HEK293 (cell line): ENCODE data around the gene ARHGAP28.
A peak's percentile ranks its signal among the peaks of the same experiment; 100 is the strongest.

ENCODE experiments used
- CTCF ChIA-PET: fragments of 350-600 bp; formaldehyde crosslinking; extraction: SDS; loops from one replicate; lab custom pipeline; 2021; ENCODE audit warnings: antibody characterized with exemption; lab: Yijun Ruan, JAX
- POLR2A ChIA-PET: fragments of 300-600 bp; formaldehyde crosslinking; extraction: SDS; loops from one replicate; lab custom pipeline; 2020; ENCODE audit warnings: antibody characterized with exemption, inconsistent platforms; lab: Yijun Ruan, JAX
- H3K27ac ChIP-seq: fragments of 200-500 bp; sonication (Bioruptor generic); 2 replicates; pipeline ENCODE4 v1.5.1; 2014; ENCODE audit warnings: low read depth, low read length, control low read depth, inconsistent platforms; ENCODE audit errors: extremely low read depth
- H3K36me3 ChIP-seq, 2 experiments: fragments of 200-500 bp in 1 of 2; sonication (Bioruptor generic) in 1 of 2; 1 replicate in 1 of 2; 2 replicates in 1 of 2; pipeline ENCODE4 v1.5.1; 2014 to 2017; ENCODE audit warnings: inconsistent platforms in 2 of 2, low read length in 2 of 2; ENCODE audit not compliant: control insufficient read depth in 2 of 2, insufficient read depth in 1 of 2
- H3K4me1 ChIP-seq: fragments of 200-500 bp; sonication (Bioruptor generic); 2 replicates; pipeline ENCODE4 v1.5.1; 2014; ENCODE audit warnings: mild to moderate bottlenecking, low read length, inconsistent platforms; ENCODE audit not compliant: control insufficient read depth, insufficient read depth
- H3K4me3 ChIP-seq: 2 replicates; pipeline ENCODE4 v1.5.1; 2011; ENCODE audit warnings: low read depth, mild to moderate bottlenecking, control low read depth, low read length, moderate library complexity
- H3K9me3 ChIP-seq: fragments of 200-500 bp; sonication (Bioruptor generic); 2 replicates; pipeline ENCODE4 v1.5.1; 2014; ENCODE audit warnings: low read depth, low read length, inconsistent platforms; ENCODE audit not compliant: control insufficient read depth, insufficient read depth
- KLF10 ChIP-seq: fragments of 450-650 bp; IDR thresholded peaks from 2 replicates; pipeline ENCODE4 v1.5.1; 2018; ENCODE audit warnings: missing biosample characterization, mild to moderate bottlenecking, missing genetic modification characterization
- KLF9 ChIP-seq: fragments of 450-650 bp; formaldehyde crosslinking; IDR thresholded peaks from 2 replicates; pipeline ENCODE4 v1.5.1; 2016; ENCODE audit warnings: missing biosample characterization, missing genetic modification characterization, low read depth
- SETDB1 ChIP-seq: IDR thresholded peaks from one replicate; pipeline ENCODE4 v1.6.1; 2017; ENCODE audit warnings: mild to moderate bottlenecking, low read length, moderate library complexity, mixed read lengths; ENCODE audit not compliant: insufficient read length
- ZBTB7A ChIP-seq: fragments of 450-650 bp; formaldehyde crosslinking; IDR thresholded peaks from 2 replicates; pipeline ENCODE4 v1.5.1; 2016; ENCODE audit warnings: low read depth, missing biosample characterization, missing genetic modification characterization
- ZFP3 ChIP-seq: fragments of 450-650 bp; formaldehyde crosslinking; IDR thresholded peaks from 2 replicates; pipeline ENCODE4 v1.5.1; 2016; ENCODE audit warnings: low read depth, missing biosample characterization, missing genetic modification characterization
- ZNF132 ChIP-seq: fragments of 450-650 bp; formaldehyde crosslinking; IDR thresholded peaks from 2 replicates; pipeline ENCODE4 v1.5.1; 2017; ENCODE audit warnings: missing biosample characterization, missing genetic modification characterization, borderline replicate concordance
- ZNF140 ChIP-seq: fragments of 450-650 bp; formaldehyde crosslinking; IDR thresholded peaks from 2 replicates; pipeline ENCODE4 v1.5.1; 2016; ENCODE audit warnings: missing biosample characterization, missing genetic modification characterization
- ZNF211 ChIP-seq: fragments of 450-650 bp; formaldehyde crosslinking; IDR thresholded peaks from 2 replicates; pipeline ENCODE4 v1.5.1; 2016; ENCODE audit warnings: low read depth, missing biosample characterization, missing genetic modification characterization
- ZNF292 ChIP-seq: fragments of 450-650 bp; formaldehyde crosslinking; IDR thresholded peaks from 2 replicates; pipeline ENCODE4 v1.5.1; 2016; ENCODE audit warnings: low read depth, missing biosample characterization, missing genetic modification characterization, borderline replicate concordance
- ZNF302 ChIP-seq: fragments of 450-650 bp; formaldehyde crosslinking; IDR thresholded peaks from 2 replicates; pipeline ENCODE4 v1.5.1; 2016; ENCODE audit warnings: missing biosample characterization, missing genetic modification characterization, low read depth
- ZNF324 ChIP-seq: fragments of 450-650 bp; formaldehyde crosslinking; IDR thresholded peaks from 2 replicates; pipeline ENCODE4 v1.5.1; 2016; ENCODE audit warnings: missing biosample characterization, missing genetic modification characterization
- ZNF501 ChIP-seq: fragments of 450-650 bp; formaldehyde crosslinking; IDR thresholded peaks from 2 replicates; pipeline ENCODE4 v1.5.1; 2016; ENCODE audit warnings: missing biosample characterization, missing genetic modification characterization
- ZNF621 ChIP-seq: fragments of 450-650 bp; formaldehyde crosslinking; IDR thresholded peaks from 2 replicates; pipeline ENCODE4 v1.5.1; 2017; ENCODE audit warnings: missing biosample characterization, missing genetic modification characterization
- ZNF664 ChIP-seq: fragments of 450-650 bp; formaldehyde crosslinking; IDR thresholded peaks from 2 replicates; pipeline ENCODE4 v1.5.1; 2016; ENCODE audit warnings: missing biosample characterization, missing genetic modification characterization
- TF ChIP-seq, protein P1 (sequence below): fragments of 450-650 bp; formaldehyde crosslinking; IDR thresholded peaks from 2 replicates; pipeline ENCODE4 v1.5.1; 2016; ENCODE audit warnings: missing biosample characterization, missing genetic modification characterization
- TF ChIP-seq, protein P2 (sequence below): fragments of 450-650 bp; formaldehyde crosslinking; IDR thresholded peaks from 2 replicates; pipeline ENCODE4 v1.5.1; 2016; ENCODE audit warnings: missing biosample characterization, missing genetic modification characterization
- TF ChIP-seq, protein P3 (sequence below): fragments of 450-650 bp; formaldehyde crosslinking; IDR thresholded peaks from 2 replicates; pipeline ENCODE4 v1.5.1; 2017; ENCODE audit warnings: missing biosample characterization, missing genetic modification characterization

Gene ARHGAP28

DNA sequence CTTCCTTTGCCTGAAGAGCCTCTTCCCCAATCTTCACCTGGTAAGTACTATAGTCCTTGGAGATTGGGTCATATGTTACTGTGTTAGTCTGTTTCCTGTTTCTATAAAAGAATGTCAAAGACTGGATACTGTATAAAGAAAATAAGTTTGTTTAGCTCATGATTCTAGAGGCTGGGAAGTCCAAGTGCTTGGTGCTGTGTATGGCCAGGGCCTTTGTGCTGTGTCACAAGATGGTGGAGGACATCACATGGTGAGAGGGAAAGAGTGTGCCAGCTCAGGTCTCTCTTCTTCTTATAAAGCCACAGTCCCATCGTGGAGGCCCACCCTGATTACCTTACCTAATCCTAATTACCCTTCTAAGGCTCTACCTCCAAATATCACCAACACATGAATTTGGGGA, 20.9 kb downstream of the ARHGAP28 start:
- H3K36me3 ChIP-seq: no peaks in the 10 kb centered on the region
- H3K4me1 ChIP-seq: peaks cover 13% of the 10 kb centered on the region
- H3K9me3 ChIP-seq: peaks cover 2% of the 10 kb centered on the region; the same call in 1 of the 2 replicates
- no peak overlapping the region for H3K27ac ChIP-seq
- H3K4me3 ChIP-seq: no peak overlapping the region
- ChIA-PET CTCF (interaction anchor here (0.6 kb wide), 1 partner anchor 20 kb away, joined by 3 read pairs; no protein-coding TSS in a partner anchor), POLR2A (no interaction called here)
- TF ChIP-seq SETDB1: peak; percentile 84
- TF ChIP-seq ZBTB7A (tag by site-specific recombination): no peak

DNA sequence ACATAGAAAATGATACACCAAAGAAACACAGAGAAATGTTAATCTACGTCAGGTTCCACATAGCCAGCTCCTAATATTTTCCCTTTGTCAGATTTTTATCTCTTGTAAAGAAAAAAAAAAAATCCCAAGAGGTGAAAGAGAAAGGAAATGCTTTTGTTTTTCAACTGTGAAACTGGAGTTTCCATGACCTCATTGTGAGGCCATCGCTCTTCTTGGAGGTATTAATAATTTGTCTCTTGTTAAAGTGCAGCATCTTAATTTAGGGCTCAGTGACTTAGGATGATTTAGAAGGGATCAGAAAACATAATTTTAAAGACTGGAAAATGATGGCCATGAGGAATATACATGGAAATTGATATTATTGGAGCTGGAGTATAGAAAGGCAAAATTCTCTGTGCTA, 21.7 kb downstream of the ARHGAP28 start:
- H3K4me1 ChIP-seq: peaks cover 13% of the 10 kb centered on the region
- ChIA-PET POLR2A (no interaction called here), CTCF (no interaction called here)
- no peak overlapping the region for H3K4me3 ChIP-seq
- H3K27ac ChIP-seq: no peak overlapping the region
- H3K36me3 ChIP-seq: no peaks in the 10 kb centered on the region
- peaks cover 2% of the 10 kb centered on the region; the same call in 1 of the 2 replicates for H3K9me3 ChIP-seq
- TF ChIP-seq, protein P1, sequence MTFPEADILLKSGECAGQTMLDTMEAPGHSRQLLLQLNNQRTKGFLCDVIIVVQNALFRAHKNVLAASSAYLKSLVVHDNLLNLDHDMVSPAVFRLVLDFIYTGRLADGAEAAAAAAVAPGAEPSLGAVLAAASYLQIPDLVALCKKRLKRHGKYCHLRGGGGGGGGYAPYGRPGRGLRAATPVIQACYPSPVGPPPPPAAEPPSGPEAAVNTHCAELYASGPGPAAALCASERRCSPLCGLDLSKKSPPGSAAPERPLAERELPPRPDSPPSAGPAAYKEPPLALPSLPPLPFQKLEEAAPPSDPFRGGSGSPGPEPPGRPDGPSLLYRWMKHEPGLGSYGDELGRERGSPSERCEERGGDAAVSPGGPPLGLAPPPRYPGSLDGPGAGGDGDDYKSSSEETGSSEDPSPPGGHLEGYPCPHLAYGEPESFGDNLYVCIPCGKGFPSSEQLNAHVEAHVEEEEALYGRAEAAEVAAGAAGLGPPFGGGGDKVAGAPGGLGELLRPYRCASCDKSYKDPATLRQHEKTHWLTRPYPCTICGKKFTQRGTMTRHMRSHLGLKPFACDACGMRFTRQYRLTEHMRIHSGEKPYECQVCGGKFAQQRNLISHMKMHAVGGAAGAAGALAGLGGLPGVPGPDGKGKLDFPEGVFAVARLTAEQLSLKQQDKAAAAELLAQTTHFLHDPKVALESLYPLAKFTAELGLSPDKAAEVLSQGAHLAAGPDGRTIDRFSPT (tag by site-specific recombination): no peak
- no peak for TF ChIP-seq ZNF140 (tag by site-specific recombination)
- no peak for TF ChIP-seq ZNF302
- TF ChIP-seq ZFP3 (tag by site-specific recombination): no peak
- TF ChIP-seq ZNF621: no peak
- no peak for TF ChIP-seq ZNF324 (tag by site-specific recombination)
- TF ChIP-seq ZNF132 (tag by site-specific recombination): no peak
- TF ChIP-seq, protein P2, sequence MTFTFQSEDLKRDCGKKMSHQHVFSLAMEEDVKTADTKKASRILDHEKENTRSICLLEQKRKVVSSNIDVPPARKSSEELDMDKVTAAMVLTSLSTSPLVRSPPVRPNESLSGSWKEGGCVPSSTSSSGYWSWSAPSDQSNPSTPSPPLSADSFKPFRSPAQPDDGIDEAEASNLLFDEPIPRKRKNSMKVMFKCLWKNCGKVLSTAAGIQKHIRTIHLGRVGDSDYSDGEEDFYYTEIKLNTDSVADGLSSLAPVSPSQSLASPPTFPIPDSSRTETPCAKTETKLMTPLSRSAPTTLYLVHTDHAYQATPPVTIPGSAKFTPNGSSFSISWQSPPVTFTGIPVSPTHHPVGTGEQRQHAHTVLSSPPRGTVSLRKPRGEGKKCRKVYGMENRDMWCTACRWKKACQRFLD: no peak
- no peak for TF ChIP-seq KLF9 (tag by site-specific recombination)
- TF ChIP-seq ZNF501: no peak
- no peak for TF ChIP-seq ZNF292 (tag by site-specific recombination)
- no peak for TF ChIP-seq ZNF211 (tag by site-specific recombination)
- no peak for TF ChIP-seq KLF10
- no peak for TF ChIP-seq ZNF664 (tag by site-specific recombination)
- TF ChIP-seq, protein P3, sequence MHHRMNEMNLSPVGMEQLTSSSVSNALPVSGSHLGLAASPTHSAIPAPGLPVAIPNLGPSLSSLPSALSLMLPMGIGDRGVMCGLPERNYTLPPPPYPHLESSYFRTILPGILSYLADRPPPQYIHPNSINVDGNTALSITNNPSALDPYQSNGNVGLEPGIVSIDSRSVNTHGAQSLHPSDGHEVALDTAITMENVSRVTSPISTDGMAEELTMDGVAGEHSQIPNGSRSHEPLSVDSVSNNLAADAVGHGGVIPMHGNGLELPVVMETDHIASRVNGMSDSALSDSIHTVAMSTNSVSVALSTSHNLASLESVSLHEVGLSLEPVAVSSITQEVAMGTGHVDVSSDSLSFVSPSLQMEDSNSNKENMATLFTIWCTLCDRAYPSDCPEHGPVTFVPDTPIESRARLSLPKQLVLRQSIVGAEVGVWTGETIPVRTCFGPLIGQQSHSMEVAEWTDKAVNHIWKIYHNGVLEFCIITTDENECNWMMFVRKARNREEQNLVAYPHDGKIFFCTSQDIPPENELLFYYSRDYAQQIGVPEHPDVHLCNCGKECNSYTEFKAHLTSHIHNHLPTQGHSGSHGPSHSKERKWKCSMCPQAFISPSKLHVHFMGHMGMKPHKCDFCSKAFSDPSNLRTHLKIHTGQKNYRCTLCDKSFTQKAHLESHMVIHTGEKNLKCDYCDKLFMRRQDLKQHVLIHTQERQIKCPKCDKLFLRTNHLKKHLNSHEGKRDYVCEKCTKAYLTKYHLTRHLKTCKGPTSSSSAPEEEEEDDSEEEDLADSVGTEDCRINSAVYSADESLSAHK: no peak
